SK-N-SH (cell line): ENCODE measurements around the gene CERS6. TPM values are rescaled to one million over a fixed set of nuclear protein-coding genes. Genes with fewer than 3 reads are reported as not detected.

Experiments
- CTCF ChIA-PET: fragments of 300-600, 350-600 bp; formaldehyde crosslinking; extraction: SDS; loops from one replicate; lab custom pipeline; 2021; lab: Yijun Ruan, JAX
- POLR2A ChIA-PET: fragments of 350-600 bp; sonication (Branson Sonifier 250); formaldehyde crosslinking; extraction: SDS; loops from one replicate; lab custom pipeline; 2020; ENCODE audit warnings: antibody characterized with exemption, inconsistent platforms; lab: Yijun Ruan, JAX
- DNase-seq: peaks from one replicate; pipeline ENCODE4 v3.0.0; 2012
- H2AFZ ChIP-seq: fragments of 200-600 bp; sonication (generic); 2 replicates; pipeline ENCODE4 v1.8.1; 2016; ENCODE audit warnings: antibody characterized with exemption, mild to moderate bottlenecking, low read depth
- H3F3A ChIP-seq: fragments of 200-600 bp; sonication (generic); replicated peaks from 2 replicates; pipeline ENCODE3; 2016; ENCODE audit warnings: antibody characterized with exemption, mild to moderate bottlenecking; ENCODE audit not compliant: insufficient read depth
- H3K27ac ChIP-seq, 2 experiments: fragments of 200-500 bp in 1 of 2; fragments of 200-600 bp in 1 of 2; sonication (Bioruptor generic) in 1 of 2; sonication (generic), shearing (Covaris generic) in 1 of 2; 2 replicates each; pipeline versions ENCODE4 v1.5.1 to v1.6.1; 2014 to 2016; ENCODE audit warnings: low read depth in 2 of 2, inconsistent platforms in 1 of 2, low read length in 1 of 2, mild to moderate bottlenecking in 1 of 2, mixed read lengths in 1 of 2
- H3K27me3 ChIP-seq: fragments of 200-600 bp; sonication (generic), shearing (Covaris generic); 2 replicates; pipeline ENCODE4 v1.6.1; 2016; ENCODE audit warnings: mixed run types; ENCODE audit not compliant: insufficient read depth
- H3K36me3 ChIP-seq, 2 experiments: fragments of 200-500 bp in 1 of 2; fragments of 200-600 bp in 1 of 2; sonication (Bioruptor generic) in 1 of 2; sonication (generic) in 1 of 2; replicated peaks in 1 of 2; 2 replicates each; pipeline versions ENCODE3 to v1.5.1; 2014 to 2016; ENCODE audit warnings: low read length in 1 of 2, mild to moderate bottlenecking in 1 of 2; ENCODE audit not compliant: insufficient read depth in 2 of 2, control insufficient read depth in 1 of 2
- H3K4me1 ChIP-seq, 2 experiments: fragments of 200-500 bp in 1 of 2; fragments of 200-600 bp in 1 of 2; sonication (Bioruptor generic) in 1 of 2; sonication (generic), shearing (Covaris generic) in 1 of 2; 2 replicates each; pipeline versions ENCODE4 v1.5.1 to v1.6.1; 2014 to 2016; ENCODE audit warnings: low read depth in 1 of 2, low read length in 1 of 2, mixed run types in 1 of 2; ENCODE audit not compliant: insufficient read depth in 2 of 2, control insufficient read depth in 1 of 2
- H3K4me2 ChIP-seq: fragments of 200-600 bp; sonication (generic), shearing (Covaris generic); 2 replicates; pipeline ENCODE4 v1.6.1; 2017; ENCODE audit warnings: mixed run types
- H3K4me3 ChIP-seq, 2 experiments: fragments of 200-500 bp in 1 of 2; fragments of 200-600 bp in 1 of 2; sonication (Bioruptor generic) in 1 of 2; sonication (generic), shearing (Covaris generic) in 1 of 2; 2 replicates each; pipeline versions ENCODE4 v1.5.1 to v1.8.1; 2014 to 2016; ENCODE audit warnings: low read depth in 2 of 2, inconsistent platforms in 1 of 2, low read length in 1 of 2, mild to moderate bottlenecking in 1 of 2, mixed read lengths in 1 of 2, moderate library complexity in 1 of 2
- H3K79me2 ChIP-seq: fragments of 200-600 bp; sonication (generic); 2 replicates; pipeline ENCODE4 v1.8.1; 2017; ENCODE audit warnings: mild to moderate bottlenecking; ENCODE audit not compliant: insufficient read depth
- H3K9ac ChIP-seq: fragments of 200-600 bp; sonication (generic); 2 replicates; pipeline ENCODE4 v1.6.1; 2017; ENCODE audit warnings: mixed run types
- H3K9me2 ChIP-seq: fragments of 200-600 bp; sonication (generic); 2 replicates; pipeline ENCODE4 v1.6.1; 2017; ENCODE audit warnings: mixed run types
- H3K9me3 ChIP-seq: fragments of 200-600 bp; sonication (generic); 2 replicates; pipeline ENCODE4 v1.6.1; 2017; ENCODE audit warnings: mixed run types, mild to moderate bottlenecking, moderate library complexity
- H4K20me1 ChIP-seq: fragments of 200-600 bp; sonication (generic); 2 replicates; pipeline ENCODE4 v1.6.1; 2017; ENCODE audit warnings: mild to moderate bottlenecking, mixed run types; ENCODE audit not compliant: insufficient read depth
- EP300 ChIP-seq, 2 experiments: IDR thresholded peaks; 2 replicates each; pipeline versions ENCODE4 v1.4.0 to v1.6.1; 2012; ENCODE audit warnings: borderline replicate concordance in 1 of 2, low read depth in 1 of 2, low read length in 1 of 2
- EZH2phosphoT487 ChIP-seq: fragments of 200-600 bp; sonication (generic); IDR thresholded peaks from 2 replicates; pipeline ENCODE4 v1.6.1; 2017; ENCODE audit warnings: low read depth, mixed run types, mild to moderate bottlenecking, antibody characterized with exemption, moderate library complexity, borderline replicate concordance
- FOSL2 ChIP-seq: IDR thresholded peaks from 2 replicates; pipeline ENCODE4 v1.4.0; 2012; ENCODE audit warnings: low read depth, mild to moderate bottlenecking, moderate library complexity, borderline replicate concordance
- GABPA ChIP-seq: IDR thresholded peaks from 2 replicates; pipeline ENCODE4 v1.4.0; 2012; ENCODE audit warnings: low read depth, mild to moderate bottlenecking
- GATA2 ChIP-seq: sonication (generic); formaldehyde crosslinking; IDR thresholded peaks from 2 replicates; pipeline ENCODE4 v1.5.0; 2020; ENCODE audit warnings: mild to moderate bottlenecking, missing genetic modification reagents
- MXI1 ChIP-seq: IDR thresholded peaks from 2 replicates; pipeline ENCODE4 v1.6.1; 2012; ENCODE audit warnings: mild to moderate bottlenecking, low read depth, low read length, improper control_type of control experiment
- RFX5 ChIP-seq: IDR thresholded peaks from 2 replicates; pipeline ENCODE4 v1.6.1; 2012; ENCODE audit warnings: mild to moderate bottlenecking, improper control_type of control experiment, low read length
- RXRA ChIP-seq: IDR thresholded peaks from 2 replicates; pipeline ENCODE4 v1.4.0; 2012; ENCODE audit warnings: low read depth, mild to moderate bottlenecking, borderline replicate concordance
- SMC3 ChIP-seq: IDR thresholded peaks from 2 replicates; pipeline ENCODE4 v1.6.1; 2012; ENCODE audit warnings: low read depth, low read length, improper control_type of control experiment
- TCF12 ChIP-seq: IDR thresholded peaks from 2 replicates; pipeline ENCODE4 v1.4.0; 2012
- YY1 ChIP-seq: IDR thresholded peaks from 2 replicates; pipeline ENCODE4 v1.4.0; 2012; ENCODE audit warnings: low read depth, mild to moderate bottlenecking
- WGBS: methylation state at CpG from one replicate; pipeline ENCODE4 v1.1.6; 2017; ENCODE audit warnings: low lambda C conversion rate; 5-methylcytosine and 5-hydroxymethylcytosine counted together
- polyA plus RNA-seq, 3 experiments: library from polyadenylated mRNA; depleted of rRNA; stranded (reverse); fragments of >200 nt; gene quantifications; 2 replicates each; pipeline ENCODE4 v1.2.3, GENCODE V29; 2012
- TF ChIP-seq, protein P1 (sequence below): fragments of 200-600 bp; sonication (generic); IDR thresholded peaks from 2 replicates; pipeline ENCODE4 v1.6.1; 2017; ENCODE audit warnings: antibody characterized with exemption, mild to moderate bottlenecking, moderate library complexity
- TF ChIP-seq, protein P2 (sequence below): IDR thresholded peaks from 2 replicates; pipeline ENCODE4; 2012
- TF ChIP-seq, protein P3 (sequence below): IDR thresholded peaks from 2 replicates; pipeline ENCODE4 v1.4.0; 2012; ENCODE audit warnings: low read depth, borderline replicate concordance
- TF ChIP-seq, protein P4 (sequence below): IDR thresholded peaks from 2 replicates; pipeline ENCODE4 v1.6.1; 2012; ENCODE audit warnings: mild to moderate bottlenecking, low read depth, low read length, moderate library complexity

The CERS6 gene
- polyA plus RNA-seq, 1 of the 3 experiments (the other 2 are of a cell fraction): 1.8 TPM

DNA sequence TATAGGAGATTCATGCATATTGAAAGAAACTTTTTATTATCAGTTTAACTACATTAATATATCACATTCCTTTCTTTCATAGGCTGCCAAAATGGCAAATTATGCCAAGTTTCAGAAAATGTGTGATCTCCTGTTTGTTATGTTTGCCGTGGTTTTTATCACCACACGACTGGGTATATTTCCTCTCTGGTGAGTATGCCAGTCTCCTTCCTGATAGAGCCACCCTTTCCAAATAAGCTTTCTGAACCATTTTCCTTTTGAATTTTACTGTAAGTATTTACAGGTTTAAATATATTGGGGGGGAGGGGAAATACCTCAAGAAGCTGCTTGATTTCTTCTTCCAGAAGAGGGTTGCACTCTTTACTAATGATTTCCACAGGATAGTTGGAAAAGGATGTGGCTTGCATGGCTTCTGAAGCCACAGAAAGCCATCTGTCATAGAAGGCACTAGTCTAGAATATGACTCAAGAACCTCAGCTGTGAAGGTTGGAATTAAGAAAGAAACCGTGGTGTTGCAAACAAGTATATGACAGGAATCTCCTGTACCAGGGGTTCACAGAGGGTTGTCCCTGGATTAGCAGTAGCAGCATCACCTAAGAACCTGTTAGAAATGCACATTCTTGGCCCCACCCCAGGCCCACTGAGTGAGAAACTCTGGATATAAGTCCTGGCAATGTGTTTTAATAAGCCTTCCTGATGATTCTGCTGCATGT is 261.9 kb downstream of the CERS6 start:
- 91% methylated on average over 3 of the region's 3 CpGs for WGBS
- no peak for DNase-seq

DNA sequence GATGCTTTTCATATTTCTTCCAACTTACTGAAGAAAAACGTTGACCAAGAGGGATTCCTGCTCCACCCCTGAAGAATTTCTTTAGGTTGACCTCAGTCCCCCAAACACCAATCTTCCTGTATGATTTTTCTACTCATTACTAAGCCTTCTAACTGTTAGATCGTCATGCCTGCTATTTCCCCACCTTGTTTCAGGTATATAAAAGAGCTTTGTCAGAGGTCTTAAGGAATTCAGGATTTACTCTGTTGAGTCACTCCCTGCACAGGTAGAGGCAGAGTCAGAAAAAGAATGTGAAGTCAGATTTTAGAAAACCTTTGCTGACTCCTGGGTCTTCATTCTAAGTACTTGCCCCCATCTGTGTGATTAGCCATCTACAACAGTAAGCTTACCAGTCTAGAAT is 262.6 kb downstream of the CERS6 start:
- no peaks in the 10 kb centered on the region for H3K27me3 ChIP-seq
- H3K27ac ChIP-seq: no peak overlapping the region
- DNase-seq: no peak
- no peaks in the 10 kb centered on the region for H3K9me2 ChIP-seq
- no peaks in the 10 kb centered on the region for H4K20me1 ChIP-seq
- 60% methylated on average over 2 of the region's 2 CpGs for WGBS
- no peaks in the 10 kb centered on the region for H3K79me2 ChIP-seq
- H3K4me2 ChIP-seq: no peak overlapping the region
- POLR2A ChIA-PET: no interaction called here
- H3F3A ChIP-seq: no peaks in the 10 kb centered on the region
- no peaks in the 10 kb centered on the region for H3K9me3 ChIP-seq
- no peak overlapping the region for H3K9ac ChIP-seq
- peaks cover 0 to 6% of the 10 kb centered on the region in 2 experiments; a peak in 2 of 4 replicates for H3K4me1 ChIP-seq
- CTCF ChIA-PET: interaction anchor here (0.9 to 1.6 kb wide), 4 partner anchors 8 to 372 kb away, joined by 3 to 7 read pairs (median 3); no protein-coding TSS in a partner anchor
- no peaks in the 10 kb centered on the region for H3K36me3 ChIP-seq
- no peak overlapping the region for H3K4me3 ChIP-seq
- H2AFZ ChIP-seq: no peak overlapping the region
- no peak for TF ChIP-seq SMC3
- TF ChIP-seq, protein P1, sequence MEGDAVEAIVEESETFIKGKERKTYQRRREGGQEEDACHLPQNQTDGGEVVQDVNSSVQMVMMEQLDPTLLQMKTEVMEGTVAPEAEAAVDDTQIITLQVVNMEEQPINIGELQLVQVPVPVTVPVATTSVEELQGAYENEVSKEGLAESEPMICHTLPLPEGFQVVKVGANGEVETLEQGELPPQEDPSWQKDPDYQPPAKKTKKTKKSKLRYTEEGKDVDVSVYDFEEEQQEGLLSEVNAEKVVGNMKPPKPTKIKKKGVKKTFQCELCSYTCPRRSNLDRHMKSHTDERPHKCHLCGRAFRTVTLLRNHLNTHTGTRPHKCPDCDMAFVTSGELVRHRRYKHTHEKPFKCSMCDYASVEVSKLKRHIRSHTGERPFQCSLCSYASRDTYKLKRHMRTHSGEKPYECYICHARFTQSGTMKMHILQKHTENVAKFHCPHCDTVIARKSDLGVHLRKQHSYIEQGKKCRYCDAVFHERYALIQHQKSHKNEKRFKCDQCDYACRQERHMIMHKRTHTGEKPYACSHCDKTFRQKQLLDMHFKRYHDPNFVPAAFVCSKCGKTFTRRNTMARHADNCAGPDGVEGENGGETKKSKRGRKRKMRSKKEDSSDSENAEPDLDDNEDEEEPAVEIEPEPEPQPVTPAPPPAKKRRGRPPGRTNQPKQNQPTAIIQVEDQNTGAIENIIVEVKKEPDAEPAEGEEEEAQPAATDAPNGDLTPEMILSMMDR: no peak
- no peak for TF ChIP-seq TCF12
- TF ChIP-seq, protein P2, sequence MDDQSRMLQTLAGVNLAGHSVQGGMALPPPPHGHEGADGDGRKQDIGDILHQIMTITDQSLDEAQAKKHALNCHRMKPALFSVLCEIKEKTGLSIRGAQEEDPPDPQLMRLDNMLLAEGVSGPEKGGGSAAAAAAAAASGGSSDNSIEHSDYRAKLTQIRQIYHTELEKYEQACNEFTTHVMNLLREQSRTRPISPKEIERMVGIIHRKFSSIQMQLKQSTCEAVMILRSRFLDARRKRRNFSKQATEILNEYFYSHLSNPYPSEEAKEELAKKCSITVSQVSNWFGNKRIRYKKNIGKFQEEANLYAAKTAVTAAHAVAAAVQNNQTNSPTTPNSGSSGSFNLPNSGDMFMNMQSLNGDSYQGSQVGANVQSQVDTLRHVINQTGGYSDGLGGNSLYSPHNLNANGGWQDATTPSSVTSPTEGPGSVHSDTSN: no peak
- no peak for TF ChIP-seq RXRA
- TF ChIP-seq, protein P3, sequence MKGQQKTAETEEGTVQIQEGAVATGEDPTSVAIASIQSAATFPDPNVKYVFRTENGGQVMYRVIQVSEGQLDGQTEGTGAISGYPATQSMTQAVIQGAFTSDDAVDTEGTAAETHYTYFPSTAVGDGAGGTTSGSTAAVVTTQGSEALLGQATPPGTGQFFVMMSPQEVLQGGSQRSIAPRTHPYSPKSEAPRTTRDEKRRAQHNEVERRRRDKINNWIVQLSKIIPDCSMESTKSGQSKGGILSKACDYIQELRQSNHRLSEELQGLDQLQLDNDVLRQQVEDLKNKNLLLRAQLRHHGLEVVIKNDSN: no peak
- TF ChIP-seq YY1: no peak
- TF ChIP-seq FOSL2: no peak
- no peak for TF ChIP-seq MXI1
- TF ChIP-seq GABPA: no peak
- TF ChIP-seq EZH2phosphoT487: no peak

More for the DNA sequence above, 261.9 kb downstream of the CERS6 start:
- H3K27me3 ChIP-seq: no peaks in the 10 kb centered on the region
- no peak overlapping the region for H3K9ac ChIP-seq
- CTCF ChIA-PET: interaction anchor here (0.9 to 1.6 kb wide), 4 partner anchors 8 to 371 kb away, joined by 3 to 7 read pairs (median 3); no protein-coding TSS in a partner anchor
- no peak overlapping the region for H2AFZ ChIP-seq
- no peak overlapping the region for H3K4me3 ChIP-seq
- H3K9me2 ChIP-seq: no peaks in the 10 kb centered on the region
- H3K9me3 ChIP-seq: no peaks in the 10 kb centered on the region
- no peaks in the 10 kb centered on the region for H3K79me2 ChIP-seq
- H3K27ac ChIP-seq: no peak overlapping the region
- no peaks in the 10 kb centered on the region for H3K36me3 ChIP-seq
- H4K20me1 ChIP-seq: no peaks in the 10 kb centered on the region
- peaks cover 3 to 6% of the 10 kb centered on the region in 2 experiments; a peak in 2 of 4 replicates for H3K4me1 ChIP-seq
- H3F3A ChIP-seq: peaks cover 5% of the 10 kb centered on the region
- TF ChIP-seq, protein P4, sequence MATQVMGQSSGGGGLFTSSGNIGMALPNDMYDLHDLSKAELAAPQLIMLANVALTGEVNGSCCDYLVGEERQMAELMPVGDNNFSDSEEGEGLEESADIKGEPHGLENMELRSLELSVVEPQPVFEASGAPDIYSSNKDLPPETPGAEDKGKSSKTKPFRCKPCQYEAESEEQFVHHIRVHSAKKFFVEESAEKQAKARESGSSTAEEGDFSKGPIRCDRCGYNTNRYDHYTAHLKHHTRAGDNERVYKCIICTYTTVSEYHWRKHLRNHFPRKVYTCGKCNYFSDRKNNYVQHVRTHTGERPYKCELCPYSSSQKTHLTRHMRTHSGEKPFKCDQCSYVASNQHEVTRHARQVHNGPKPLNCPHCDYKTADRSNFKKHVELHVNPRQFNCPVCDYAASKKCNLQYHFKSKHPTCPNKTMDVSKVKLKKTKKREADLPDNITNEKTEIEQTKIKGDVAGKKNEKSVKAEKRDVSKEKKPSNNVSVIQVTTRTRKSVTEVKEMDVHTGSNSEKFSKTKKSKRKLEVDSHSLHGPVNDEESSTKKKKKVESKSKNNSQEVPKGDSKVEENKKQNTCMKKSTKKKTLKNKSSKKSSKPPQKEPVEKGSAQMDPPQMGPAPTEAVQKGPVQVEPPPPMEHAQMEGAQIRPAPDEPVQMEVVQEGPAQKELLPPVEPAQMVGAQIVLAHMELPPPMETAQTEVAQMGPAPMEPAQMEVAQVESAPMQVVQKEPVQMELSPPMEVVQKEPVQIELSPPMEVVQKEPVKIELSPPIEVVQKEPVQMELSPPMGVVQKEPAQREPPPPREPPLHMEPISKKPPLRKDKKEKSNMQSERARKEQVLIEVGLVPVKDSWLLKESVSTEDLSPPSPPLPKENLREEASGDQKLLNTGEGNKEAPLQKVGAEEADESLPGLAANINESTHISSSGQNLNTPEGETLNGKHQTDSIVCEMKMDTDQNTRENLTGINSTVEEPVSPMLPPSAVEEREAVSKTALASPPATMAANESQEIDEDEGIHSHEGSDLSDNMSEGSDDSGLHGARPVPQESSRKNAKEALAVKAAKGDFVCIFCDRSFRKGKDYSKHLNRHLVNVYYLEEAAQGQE: no peak
- no peak for TF ChIP-seq FOSL2
- no peak for TF ChIP-seq GATA2 (CRISPR knock-in tag)
- no peak for TF ChIP-seq RFX5
- TF ChIP-seq EP300 (IDR thresholded peaks at IDR 0.05; ENCODE audit: borderline replicate concordance in 1 of 2, low read depth in 1 of 2, low read length in 1 of 2): no peak
- TF ChIP-seq SMC3: no peak
- TF ChIP-seq, protein P3: no peak
- no peak for TF ChIP-seq GABPA
- H3K4me2 ChIP-seq: no peak overlapping the region
- POLR2A ChIA-PET: no interaction called here
